ENCODE data around the gene NPAS1.
"Not testable (repeated sequence)": the region's sequence is repeated elsewhere in the genome, so short reads cannot be mapped to it uniquely, and the experiment has no call there.

The NPAS1 gene

DNA sequence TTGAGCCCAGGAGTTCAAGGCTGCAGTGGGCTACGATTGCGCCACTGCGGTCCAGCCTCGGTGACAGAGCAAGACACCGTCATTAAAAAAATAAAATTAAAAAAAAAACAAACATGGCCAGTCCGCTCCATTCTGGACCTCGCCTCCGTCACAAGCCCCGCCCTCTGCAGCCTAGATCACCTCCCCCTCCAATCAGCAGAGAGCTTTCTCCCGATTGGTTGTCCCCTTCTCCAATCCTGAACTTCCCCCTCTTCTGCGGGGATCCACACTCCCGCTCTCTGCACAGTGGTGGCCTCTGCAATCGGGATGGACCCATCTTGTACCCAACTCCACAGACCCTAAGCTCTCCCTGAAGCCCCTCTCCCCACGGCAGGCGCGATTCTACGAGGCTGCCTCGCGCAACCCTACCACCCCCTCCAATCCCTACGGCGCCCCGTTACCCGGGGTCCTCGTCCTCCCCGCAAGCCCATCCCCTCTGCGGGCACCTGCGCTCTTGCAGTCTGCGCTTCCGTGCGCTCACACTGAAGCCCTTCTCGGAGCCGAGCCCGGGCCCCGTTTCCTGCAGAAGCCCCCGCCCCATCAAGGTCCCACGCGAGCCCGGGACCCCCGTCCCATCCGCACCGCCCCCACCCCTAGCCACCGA is 28.2 kb downstream of the NPAS1 start:
- DNase-seq (ENCODE audit: low spot score), result peak; percentile 88

DNA sequence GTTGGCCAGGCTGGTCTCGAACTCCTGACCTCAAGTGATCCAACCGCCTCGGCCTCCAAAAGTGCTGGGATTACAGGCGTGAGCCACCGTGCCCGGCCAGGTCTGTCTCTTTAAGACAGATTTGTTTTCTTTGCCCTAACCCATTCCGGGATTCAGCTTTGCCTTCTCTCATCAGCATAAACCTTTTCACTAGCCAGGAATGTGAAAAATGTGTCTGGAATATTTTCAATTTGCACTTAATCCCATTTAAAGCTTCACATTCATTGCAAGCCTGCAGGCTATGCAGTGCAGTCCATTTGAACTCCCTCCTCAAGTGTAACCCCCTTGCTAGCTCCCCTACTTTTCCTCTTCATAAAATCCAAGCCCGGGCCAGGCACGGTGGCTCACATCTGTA is 29.7 kb downstream of the NPAS1 start:
- DNase-seq (ENCODE audit: low spot score), result no peak

DNA sequence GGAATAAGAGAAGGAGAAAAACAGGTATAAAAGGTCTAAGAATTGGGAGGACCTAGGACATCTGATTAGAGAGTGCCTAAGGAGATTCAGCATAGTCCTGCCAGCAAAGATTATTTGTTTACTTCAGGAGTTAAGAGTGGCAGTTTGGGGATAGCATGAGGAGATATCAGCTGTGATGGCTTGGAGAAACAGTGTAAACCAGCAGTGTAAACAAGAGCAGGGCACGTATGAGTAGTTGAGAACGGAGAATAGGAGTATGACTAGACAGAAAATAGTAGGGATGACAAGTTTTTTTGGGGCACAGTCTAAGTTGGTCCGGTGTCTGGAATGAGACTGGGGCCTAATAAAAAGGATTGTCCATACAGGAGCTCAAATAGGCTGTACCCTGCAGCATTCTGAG is 30.9 kb downstream of the NPAS1 start:
- DNase-seq (ENCODE audit: low spot score), result not testable (repeated sequence)

DNA sequence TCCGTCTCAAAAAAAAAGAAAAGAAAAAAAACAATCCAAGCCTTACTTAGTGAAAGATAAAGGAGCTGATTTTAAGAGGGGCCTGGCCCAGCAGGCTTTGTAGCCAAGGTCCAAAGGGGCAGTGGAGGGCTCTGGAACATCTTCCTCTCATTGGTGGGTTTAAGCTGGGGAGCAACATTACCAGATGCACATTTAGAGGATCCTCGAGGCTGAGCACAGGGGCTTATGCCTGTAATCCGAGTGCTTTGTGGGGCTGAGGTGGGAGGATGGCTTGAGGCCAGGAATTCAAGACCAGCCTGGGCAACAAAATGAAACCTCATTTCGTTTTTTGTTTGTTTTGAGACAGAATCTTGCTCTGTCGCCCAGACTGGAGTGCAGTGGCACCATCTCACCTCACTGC is 36.8 kb downstream of the NPAS1 start:
- DNase-seq (ENCODE audit: low spot score), result no peak

DNA sequence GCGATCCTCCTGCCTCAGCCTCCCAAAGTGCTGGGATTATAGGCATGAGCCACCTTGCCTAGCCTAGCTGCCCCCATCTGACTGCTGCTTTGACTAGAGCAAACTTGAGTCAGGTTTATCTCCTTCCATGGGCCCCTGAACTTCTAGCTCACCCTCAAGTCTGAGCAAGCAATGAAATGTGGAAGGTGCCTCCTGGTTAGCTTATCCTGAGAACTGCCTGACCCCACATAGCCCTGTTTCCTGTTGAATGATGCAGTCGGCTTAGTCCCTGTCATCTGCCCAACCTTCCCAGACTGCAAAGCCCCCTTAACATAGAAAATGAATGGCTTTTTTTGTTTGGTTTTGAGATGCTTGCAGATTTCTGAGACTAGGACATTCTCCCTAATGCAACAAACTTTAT is 37.7 kb downstream of the NPAS1 start:
- DNase-seq (ENCODE audit: low spot score), result no peak

DNA sequence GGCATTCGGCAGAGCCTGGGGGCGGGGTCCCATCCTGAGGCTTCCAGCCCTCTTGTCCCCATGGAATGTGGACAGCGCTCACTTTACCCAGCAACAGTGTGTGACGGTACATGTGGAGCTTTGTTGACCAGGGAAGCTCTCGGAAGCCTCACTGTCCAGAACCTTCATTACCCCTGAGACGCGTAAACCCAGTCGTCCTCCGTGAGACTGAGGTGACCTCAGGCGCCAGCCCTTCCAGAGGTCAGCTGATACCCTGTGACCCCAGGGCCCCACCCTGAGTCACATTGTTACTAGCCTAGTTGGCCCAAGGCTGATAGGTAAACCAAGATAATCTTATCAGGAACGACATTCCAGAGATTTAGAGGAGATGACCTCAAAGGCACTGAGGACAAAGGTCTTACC is 39.0 kb downstream of the NPAS1 start:
- no peak for DNase-seq (ENCODE audit: low spot score)

DNA sequence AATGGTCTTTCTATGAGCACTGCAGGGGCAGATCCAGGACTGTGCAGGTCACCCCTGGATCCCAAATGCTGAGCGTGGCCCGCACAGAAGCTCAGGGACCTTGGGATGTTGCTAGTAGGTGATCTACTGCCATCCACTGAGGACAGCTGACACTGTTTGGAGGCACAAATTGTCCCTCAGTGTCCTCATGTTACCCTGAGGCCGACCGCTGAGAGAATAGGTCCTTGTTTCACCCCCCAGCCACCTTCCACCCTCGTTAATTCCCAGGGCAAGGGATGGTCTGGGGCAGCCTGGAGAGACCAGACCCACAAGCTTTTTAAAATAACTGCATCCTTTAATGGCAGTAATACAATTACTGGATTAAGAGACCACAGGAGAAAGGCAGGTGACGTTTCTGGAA is 44.2 kb downstream of the NPAS1 start:
- DNase-seq (ENCODE audit: low spot score), result no peak

DNA sequence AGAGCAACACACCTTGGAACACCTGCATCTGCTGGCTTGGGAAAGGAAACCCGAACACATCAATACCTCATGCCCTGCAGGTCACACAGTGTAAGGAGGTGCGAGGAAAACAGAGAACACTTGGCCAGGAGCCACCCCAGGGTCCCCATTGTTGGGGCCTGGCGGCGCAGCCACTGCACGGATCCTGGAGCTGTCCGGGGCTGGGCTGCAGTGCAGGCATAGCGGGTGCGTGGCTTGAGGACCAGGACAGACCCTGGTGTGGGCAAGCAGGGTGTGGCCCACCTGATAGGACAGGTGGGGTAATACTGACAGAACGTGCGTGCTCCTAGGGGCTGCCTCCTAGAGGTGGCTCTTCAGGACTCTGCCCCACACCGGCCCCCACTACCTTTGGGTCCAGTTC is 45.6 kb downstream of the NPAS1 start:
- DNase-seq (ENCODE audit: low spot score), result no peak

DNA sequence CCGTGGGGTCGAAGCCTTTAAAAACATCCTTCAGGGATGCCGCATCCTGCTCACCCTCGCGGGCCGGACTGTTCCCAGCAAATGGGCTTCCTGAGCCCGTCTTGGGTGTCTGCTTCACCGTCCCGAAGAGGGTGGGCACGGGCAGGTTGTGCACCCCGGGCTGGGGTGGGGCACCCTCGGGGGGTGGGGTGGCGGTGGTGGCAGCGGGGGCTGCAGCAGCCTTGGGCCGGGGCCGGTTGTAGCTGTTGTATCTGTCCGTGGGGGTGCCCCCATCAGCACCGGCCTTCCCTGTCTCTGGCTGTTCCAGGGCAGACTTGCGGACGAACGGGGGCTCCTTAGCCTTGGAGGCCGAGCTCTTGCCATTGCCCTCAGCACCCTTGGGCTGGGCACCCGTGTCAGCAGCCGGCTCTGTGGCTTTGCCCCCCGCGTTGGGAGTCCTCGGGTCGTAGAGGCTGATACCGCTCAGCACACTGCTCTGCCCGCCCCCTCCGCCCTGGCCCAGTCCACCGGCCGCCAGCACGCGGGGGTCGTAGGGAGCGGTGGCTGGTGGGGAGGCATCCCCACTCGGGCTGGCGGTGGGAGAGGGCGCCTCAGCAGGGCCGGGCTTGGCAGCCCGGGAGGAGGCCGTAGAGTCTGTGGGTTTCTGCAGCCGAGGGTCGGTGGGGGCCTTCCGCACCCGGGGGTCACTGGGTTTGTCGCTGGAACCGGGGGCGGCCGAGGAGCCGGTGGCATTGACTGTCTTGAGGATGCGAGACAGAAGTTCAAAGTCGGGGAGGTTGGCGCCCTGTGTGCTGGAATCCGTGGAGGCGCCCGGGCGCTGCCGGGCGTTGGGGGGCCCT is 47.0 kb downstream of the NPAS1 start:
- DNase-seq (ENCODE audit: low spot score), result no peak

DNA sequence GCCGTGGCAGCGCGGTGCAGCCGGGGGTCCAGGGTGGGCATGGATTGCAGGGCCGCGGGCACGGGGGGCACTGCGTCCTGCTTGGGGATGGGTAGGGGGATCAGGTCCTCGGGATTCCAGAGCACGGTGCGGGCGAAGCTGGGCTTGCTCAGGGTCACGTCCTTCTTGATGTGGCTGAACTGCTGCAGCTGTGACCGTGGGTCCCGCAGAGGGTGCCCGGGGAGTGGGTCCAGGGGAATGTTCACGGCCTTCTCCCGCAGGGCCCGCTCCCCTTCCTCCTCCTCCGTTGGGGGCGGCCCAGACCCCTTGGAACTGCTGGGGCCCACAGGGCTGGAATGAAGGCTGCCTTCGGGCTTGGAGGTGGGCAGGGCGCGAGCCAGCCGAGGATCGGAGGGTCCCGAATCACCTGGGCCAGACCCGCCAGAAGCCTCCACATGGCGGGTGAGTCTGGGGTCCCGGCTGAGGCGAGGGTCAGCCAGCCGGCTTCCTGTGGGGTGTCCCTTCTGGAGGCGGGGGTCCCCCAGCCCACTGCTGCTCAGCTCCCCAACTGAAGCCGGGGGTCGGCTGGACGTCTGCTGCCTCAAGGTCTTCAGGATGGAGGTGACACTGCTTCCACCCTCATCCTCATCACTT is 47.7 kb downstream of the NPAS1 start:
- no peak for DNase-seq (ENCODE audit: low spot score)

DNA sequence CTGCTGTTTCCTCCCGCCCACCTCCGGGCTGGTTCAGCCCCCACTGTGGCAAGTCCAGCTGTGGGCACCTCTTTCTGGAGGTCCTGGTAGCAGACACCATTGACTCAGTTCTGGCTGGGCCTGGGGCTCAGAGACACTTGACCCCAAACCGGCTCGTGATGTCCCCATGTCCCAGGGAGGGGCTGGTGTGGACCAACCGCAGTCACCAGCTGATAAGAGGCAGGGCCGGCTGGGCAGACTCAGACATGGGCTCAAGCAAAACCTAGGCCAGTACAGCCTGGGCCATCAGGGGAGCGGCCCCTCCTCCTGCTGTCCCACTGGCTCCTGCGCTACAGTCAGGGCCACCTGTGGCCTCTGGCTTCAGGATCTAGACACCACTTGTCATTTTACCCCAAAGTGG is 48.6 kb downstream of the NPAS1 start:
- DNase-seq (ENCODE audit: low spot score), result no peak

DNA sequence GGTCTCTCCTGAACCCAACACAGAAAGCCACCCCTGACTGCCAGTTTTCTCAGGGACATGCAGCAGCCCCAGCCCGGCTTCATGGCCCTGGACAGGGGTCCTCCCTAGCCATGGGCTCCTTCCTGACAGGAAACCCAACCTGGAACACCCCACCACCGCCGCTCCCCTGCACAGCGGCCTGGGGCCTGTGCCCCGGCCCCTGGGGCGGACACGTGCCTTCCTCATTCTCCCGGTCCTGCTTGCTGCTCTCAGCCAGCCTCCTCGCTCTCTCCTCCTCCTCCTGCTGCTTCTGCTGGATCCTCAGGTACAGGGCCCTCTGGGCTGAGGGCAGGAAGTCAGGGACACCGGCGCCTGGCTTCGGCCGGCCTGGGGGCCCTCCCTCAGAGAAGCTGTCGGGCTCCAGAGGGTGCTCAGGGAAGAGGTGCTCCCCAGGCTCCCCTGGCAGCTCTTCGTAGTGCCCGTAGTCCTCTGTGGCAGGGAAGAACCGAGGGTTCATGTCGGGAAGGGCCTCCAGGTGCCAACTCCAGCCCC is 49.3 kb downstream of the NPAS1 start:
- DNase-seq (ENCODE audit: low spot score), result no peak

DNA sequence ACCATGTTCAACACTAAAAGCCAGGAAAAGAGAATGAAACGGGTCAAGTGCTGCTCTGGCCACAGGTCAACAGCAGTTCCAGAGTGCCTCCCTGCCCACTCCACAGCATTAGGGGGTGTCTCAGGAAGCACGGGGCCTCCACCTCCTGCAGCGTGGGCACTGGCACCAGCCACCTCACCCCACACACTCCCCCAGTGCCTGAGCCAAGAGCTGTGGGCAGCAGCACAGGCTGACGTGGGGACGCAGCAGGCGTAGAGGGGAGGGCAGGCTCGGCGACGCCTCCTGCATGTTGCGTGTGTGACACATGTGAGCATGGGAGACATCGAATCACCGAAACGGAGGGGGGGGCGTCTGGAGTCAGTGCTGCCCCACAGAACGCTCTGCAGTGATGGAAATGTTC is 50.2 kb downstream of the NPAS1 start:
- DNase-seq (ENCODE audit: low spot score), result no peak

DNA sequence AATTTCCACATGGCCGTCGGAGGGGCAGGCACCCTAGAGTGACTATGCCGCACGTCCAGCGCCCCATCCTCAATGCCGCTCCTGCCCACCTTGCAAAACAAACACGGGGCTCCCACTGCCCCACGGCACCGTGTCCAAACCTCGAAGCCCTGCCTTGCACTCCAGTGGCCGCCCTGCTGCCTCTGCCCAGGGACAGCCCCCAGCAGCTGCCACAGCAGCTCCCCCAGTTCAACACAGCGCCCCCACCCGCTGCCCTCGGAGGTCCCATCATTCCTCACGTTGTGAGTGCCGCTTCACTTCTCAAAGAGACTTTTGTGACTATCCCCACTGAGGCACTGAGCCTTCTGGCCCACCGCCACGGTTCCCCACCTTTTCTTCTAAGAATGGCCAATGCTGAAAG is 51.1 kb downstream of the NPAS1 start:
- no peak for DNase-seq (ENCODE audit: low spot score)

DNA sequence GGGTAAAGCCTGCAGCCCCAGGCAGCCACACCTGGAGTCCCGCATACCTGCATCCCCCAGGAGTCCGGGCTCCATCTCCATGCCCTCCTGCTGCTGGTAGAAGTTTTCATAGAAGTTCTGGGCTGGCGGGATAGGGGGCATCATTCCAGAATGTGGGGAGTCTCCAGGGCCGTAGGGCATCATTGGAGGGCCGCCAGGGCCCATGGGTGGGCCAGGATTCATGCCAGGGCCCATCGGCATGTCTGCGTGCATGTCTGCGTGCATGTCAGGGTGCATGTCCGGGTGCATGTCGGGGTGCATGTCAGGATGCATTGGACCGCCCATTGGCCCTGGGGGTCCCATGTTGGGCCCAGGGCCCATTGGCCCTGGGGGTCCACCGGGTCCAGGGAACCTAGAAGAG is 52.1 kb downstream of the NPAS1 start:
- DNase-seq (ENCODE audit: low spot score), result no peak

DNA sequence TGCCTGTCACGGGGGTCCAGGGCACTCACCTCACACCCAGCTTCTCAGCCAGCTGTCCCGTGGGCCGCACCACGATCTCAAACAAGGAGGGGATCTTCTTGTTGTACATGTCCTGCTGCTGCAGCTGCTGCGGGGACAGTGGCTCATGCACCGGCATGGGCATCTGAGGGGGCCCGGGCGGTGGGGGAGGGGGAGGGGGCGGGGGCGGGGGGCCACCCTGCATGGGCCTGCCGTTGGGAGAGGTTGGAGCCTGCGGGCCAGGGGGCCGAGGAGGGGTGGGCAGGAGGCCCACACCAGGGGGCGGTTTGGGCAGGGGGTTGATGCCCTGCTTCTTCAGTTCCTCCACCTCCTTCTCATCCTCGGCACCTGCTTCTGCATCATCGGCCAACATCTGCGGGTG is 52.7 kb downstream of the NPAS1 start:
- DNase-seq (ENCODE audit: low spot score), result no peak

DNA sequence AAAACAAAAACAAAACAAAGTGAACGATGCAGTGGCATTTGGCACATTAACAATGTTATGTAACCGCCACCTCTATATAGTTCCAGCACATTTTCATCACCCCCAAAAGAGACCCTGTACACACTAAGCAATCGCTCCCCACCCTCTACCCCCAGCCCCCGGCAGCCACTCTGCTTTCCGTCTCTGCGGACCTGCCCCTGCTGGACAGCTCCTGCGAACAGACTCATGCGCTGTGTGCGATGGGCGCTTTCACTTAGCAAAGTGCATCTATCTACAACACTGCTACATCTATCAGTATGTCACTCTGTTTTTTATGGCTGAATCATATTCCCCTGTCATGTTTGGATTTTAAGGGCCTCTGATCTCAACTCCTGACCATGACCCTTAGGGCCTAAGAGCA is 53.9 kb downstream of the NPAS1 start:
- no peak for DNase-seq (ENCODE audit: low spot score)

DNA sequence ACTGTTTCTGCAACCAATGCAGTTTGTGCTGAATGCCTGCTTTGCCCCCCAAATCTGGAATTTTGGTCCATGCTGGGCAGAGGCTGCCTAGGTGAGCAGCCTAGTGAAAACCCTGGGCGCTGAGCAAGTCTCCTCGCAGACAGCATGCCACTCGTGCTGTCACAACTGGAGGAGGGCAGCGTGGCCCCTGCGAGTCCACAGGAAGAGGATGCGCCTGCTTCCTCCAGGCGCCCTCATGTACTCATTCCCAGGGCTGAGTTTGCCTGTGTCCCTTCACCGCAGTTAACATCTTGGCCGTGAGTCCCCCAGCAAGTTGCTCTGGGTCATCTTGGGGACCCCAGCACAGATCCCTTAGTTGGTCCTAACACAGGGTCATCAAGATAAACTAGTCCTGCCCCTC is 55.0 kb downstream of the NPAS1 start:
- no peak for DNase-seq (ENCODE audit: low spot score)

DNA sequence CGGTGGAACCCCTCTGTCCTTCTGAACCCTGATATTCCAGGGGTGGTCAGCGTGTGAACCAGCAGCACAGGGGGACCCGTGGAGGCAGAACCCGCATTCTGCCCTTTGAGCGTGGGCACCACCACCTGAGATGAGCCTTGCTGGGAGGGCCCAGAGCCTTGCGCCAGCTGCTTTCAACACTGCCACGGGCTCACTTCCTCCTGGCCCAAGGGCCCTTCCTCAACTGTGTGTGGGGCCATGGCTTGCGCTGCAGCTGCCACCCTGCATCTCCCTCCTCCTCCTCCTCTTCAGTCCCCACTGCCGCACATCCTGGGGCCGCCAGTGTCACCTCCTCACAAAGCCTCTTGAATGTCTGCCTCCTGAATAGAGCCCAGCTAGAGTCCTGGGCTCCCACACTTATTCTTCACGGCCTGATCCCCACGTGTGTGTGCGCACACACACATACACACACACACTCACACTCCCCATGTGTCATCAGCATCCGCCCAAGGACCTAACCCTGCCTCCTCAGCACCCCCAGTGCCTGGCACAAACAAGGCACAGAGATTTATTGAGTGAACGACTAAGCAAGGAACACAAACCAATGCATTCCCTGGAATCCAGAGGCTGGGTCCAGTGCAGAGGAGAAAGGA is 55.7 kb downstream of the NPAS1 start:
- no peak for DNase-seq (ENCODE audit: low spot score)

DNA sequence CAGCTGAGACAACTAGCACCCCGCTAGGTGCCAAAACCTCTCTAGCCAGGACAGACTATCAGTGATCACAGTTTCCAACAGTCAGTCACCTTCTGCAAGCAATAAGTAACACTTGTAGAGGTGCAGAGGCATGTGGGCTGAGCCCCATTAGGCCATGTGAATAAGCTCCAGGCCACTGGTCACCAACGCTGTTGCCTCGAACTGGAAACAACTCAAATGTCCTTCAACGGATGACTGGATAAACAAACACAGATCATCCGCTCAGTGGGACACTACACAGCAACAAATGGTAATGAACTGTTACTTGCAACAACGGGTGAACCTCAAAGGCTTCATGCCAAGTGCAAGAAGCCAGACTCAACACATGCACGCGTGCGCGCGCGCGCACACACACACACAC is 56.3 kb downstream of the NPAS1 start:
- DNase-seq (ENCODE audit: low spot score), result no peak

DNA sequence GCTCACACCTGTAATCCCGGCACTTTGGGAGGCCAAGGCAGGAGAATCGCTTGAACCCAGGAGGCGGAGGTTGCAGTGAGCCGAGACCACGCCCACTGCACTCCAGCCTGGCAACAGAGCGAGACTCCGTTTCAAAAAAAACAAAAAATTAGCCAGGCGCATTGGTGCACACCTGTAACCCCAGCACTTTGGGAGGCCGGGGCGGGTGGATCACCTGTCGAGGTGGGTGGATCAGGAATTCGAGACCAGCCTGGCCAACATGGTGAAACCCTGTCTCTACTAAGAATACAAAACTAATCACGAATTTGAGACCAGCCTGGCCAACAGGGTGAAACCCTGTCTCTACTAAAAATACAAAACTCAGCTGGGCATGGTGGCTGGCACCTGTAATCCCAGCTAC is 58.7 kb downstream of the NPAS1 start:
- not testable (repeated sequence) for DNase-seq (ENCODE audit: low spot score)

DNA sequence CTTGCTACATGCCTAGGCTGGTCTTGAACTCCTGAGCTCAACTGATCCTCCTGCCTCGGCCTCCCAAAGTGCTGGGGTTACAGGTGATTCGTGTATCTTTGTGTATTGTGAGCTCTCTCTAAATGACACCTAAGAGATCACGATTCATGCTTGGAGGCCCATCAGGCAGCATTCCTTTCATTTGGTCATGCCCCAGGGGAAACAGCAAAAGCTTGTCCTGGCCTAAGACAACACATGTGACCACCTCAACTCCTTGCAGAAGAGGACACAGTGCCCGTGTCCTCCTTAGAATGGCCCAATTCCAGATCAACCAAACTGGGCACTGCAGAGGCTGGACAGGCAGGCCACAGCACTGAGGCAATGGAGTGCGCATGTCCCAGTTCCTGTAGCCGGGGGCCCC is 61.5 kb downstream of the NPAS1 start:
- DNase-seq (ENCODE audit: low spot score), result no peak

DNA sequence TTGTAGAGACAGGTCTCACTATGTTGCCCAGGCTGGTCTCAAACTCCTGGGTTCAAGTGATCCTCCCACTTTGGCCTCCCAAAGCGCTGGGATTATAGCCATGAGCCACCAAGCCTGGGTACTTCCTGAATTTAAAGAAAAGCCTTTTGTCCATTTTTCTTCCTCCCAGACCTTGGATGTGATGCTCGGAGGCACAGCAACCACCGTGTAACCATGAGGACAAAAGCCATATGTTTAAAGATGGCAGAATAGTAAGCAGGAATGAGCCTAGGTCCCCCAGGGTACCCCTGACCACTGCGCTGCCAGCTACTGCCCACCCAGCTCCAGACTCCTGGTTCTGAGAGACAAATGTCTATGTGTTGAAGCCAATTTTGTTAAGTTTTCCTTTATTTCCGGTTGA is 62.9 kb downstream of the NPAS1 start:
- no peak for DNase-seq (ENCODE audit: low spot score)
